ENCODE results near the gene PRTN3. TPM values are rescaled to one million over a fixed set of nuclear protein-coding genes. Genes with fewer than 3 reads are reported as not detected.
"Not testable (repeated sequence)": the region's sequence is repeated elsewhere in the genome, so short reads cannot be mapped to it uniquely, and the experiment has no call there.

PRTN3 gene
- polyA plus RNA-seq, 1 donor (not counting 4 experiments of a cell fraction or from before 2014, with no cell fraction given), result not detected

GRCh38 chr19:816500-816857 lies 24.3 kb upstream of the PRTN3 start:
- dilution Hi-C loops (cut with MboI; ENCODE audit: extremely low pct_ligation_motif_present, low sequenced_read_pairs), result no loop called here
- Histone ChIP-seq H3K9ac (ENCODE audit: control insufficient read depth, extremely low read depth, insufficient read depth, low read length) (no peak overlapping the region), H3K4me1 (ENCODE audit: control insufficient read depth, extremely low read depth, insufficient read depth, low read length) (no peaks in the 10 kb centered on the region), H3K4me2 (ENCODE audit: control insufficient read depth, extremely low read depth, insufficient read depth, low read depth, low read length) (no peak overlapping the region), H3K79me2 (ENCODE audit: control insufficient read depth, insufficient read depth, low read length) (no peaks in the 10 kb centered on the region), H3K36me3 (ENCODE audit: control insufficient read depth in 2 of 2, extremely low read depth in 1 of 2, insufficient read depth in 2 of 2, low read length in 2 of 2) (peaks cover under 1 to 2% of the 10 kb centered on the region in 2 experiments), H3K27ac (ENCODE audit: control insufficient read depth, insufficient read depth, low read length) (no peak overlapping the region), H3K27me3 (ENCODE audit: control insufficient read depth, extremely low read depth, insufficient read depth, low read length) (no peaks in the 10 kb centered on the region), H3K4me3 (ENCODE audit: control insufficient read depth in 2 of 3, extremely low read depth in 1 of 3, insufficient read depth in 2 of 3, low read depth in 1 of 3, low read length in 3 of 3) (no peak overlapping the region), H4K20me1 (ENCODE audit: control insufficient read depth, extremely low read depth, insufficient read depth, low read length) (peaks cover 2% of the 10 kb centered on the region), H3K9me3 (ENCODE audit: control insufficient read depth, low read depth, low read length) (no peaks in the 10 kb centered on the region), H2AFZ (ENCODE audit: control insufficient read depth, low read length) (no peak overlapping the region), H3K9me1 (ENCODE audit: control insufficient read depth, extremely low read depth, insufficient read depth, low read length) (no peaks in the 10 kb centered on the region)
- TF ChIP-seq EZH2 (IDR thresholded peaks at IDR 0.05; ENCODE audit: low read length), result no peak
- TF ChIP-seq, protein P1, sequence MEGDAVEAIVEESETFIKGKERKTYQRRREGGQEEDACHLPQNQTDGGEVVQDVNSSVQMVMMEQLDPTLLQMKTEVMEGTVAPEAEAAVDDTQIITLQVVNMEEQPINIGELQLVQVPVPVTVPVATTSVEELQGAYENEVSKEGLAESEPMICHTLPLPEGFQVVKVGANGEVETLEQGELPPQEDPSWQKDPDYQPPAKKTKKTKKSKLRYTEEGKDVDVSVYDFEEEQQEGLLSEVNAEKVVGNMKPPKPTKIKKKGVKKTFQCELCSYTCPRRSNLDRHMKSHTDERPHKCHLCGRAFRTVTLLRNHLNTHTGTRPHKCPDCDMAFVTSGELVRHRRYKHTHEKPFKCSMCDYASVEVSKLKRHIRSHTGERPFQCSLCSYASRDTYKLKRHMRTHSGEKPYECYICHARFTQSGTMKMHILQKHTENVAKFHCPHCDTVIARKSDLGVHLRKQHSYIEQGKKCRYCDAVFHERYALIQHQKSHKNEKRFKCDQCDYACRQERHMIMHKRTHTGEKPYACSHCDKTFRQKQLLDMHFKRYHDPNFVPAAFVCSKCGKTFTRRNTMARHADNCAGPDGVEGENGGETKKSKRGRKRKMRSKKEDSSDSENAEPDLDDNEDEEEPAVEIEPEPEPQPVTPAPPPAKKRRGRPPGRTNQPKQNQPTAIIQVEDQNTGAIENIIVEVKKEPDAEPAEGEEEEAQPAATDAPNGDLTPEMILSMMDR (optimal IDR thresholded peaks at IDR 0.05 in 1 of 3, IDR thresholded peaks at IDR 0.05 in 1 of 3, conservative IDR thresholded peaks at IDR 0.05 in 1 of 3; ENCODE audit: extremely low read depth in 1 of 3, insufficient read depth in 2 of 3, low read length in 3 of 3), result no peak
- no peak for FAIRE-seq
- DNase-seq (ENCODE audit: low read depth, low spot score), result no peak

GRCh38 chr19:820212-820611 lies 20.6 kb upstream of the PRTN3 start:
- H3K36me3 ChIP-seq (ENCODE audit: control insufficient read depth in 2 of 2, extremely low read depth in 1 of 2, insufficient read depth in 2 of 2, low read length in 2 of 2); H3K4me2 ChIP-seq (ENCODE audit: control insufficient read depth, extremely low read depth, insufficient read depth, low read depth, low read length); H3K9me3 ChIP-seq (ENCODE audit: control insufficient read depth, low read depth, low read length); H3K27me3 ChIP-seq (ENCODE audit: control insufficient read depth, extremely low read depth, insufficient read depth, low read length); dilution Hi-C loops (cut with MboI; ENCODE audit: extremely low pct_ligation_motif_present, low sequenced_read_pairs); H3K9ac ChIP-seq (ENCODE audit: control insufficient read depth, extremely low read depth, insufficient read depth, low read length); DNase-seq (ENCODE audit: low read depth, low spot score); H3K79me2 ChIP-seq (ENCODE audit: control insufficient read depth, insufficient read depth, low read length); H3K4me3 ChIP-seq (ENCODE audit: control insufficient read depth in 2 of 3, extremely low read depth in 1 of 3, insufficient read depth in 2 of 3, low read depth in 1 of 3, low read length in 3 of 3); H3K9me1 ChIP-seq (ENCODE audit: control insufficient read depth, extremely low read depth, insufficient read depth, low read length); H3K27ac ChIP-seq (ENCODE audit: control insufficient read depth, insufficient read depth, low read length); H3K4me1 ChIP-seq (ENCODE audit: control insufficient read depth, extremely low read depth, insufficient read depth, low read length); H2AFZ ChIP-seq (ENCODE audit: control insufficient read depth, low read length); FAIRE-seq; H4K20me1 ChIP-seq (ENCODE audit: control insufficient read depth, extremely low read depth, insufficient read depth, low read length): not testable (repeated sequence)

- Histone ChIP-seq H3K27ac (ENCODE audit: control insufficient read depth, insufficient read depth, low read length) (no peak overlapping the region), H3K4me3 (ENCODE audit: control insufficient read depth in 2 of 3, extremely low read depth in 1 of 3, insufficient read depth in 2 of 3, low read depth in 1 of 3, low read length in 3 of 3) (no peak overlapping the region), H2AFZ (ENCODE audit: control insufficient read depth, low read length) (no peak overlapping the region), H3K79me2 (ENCODE audit: control insufficient read depth, insufficient read depth, low read length) (no peaks in the 10 kb centered on the region), H4K20me1 (ENCODE audit: control insufficient read depth, extremely low read depth, insufficient read depth, low read length) (no peaks in the 10 kb centered on the region), H3K9ac (ENCODE audit: control insufficient read depth, extremely low read depth, insufficient read depth, low read length) (no peak overlapping the region), H3K27me3 (ENCODE audit: control insufficient read depth, extremely low read depth, insufficient read depth, low read length) (peaks cover 4% of the 10 kb centered on the region), H3K36me3 (ENCODE audit: control insufficient read depth in 2 of 2, extremely low read depth in 1 of 2, insufficient read depth in 2 of 2, low read length in 2 of 2) (no peaks in the 10 kb centered on the region), H3K4me1 (ENCODE audit: control insufficient read depth, extremely low read depth, insufficient read depth, low read length) (no peaks in the 10 kb centered on the region), H3K9me3 (ENCODE audit: control insufficient read depth, low read depth, low read length) (no peaks in the 10 kb centered on the region), H3K9me1 (ENCODE audit: control insufficient read depth, extremely low read depth, insufficient read depth, low read length) (no peaks in the 10 kb centered on the region), H3K4me2 (ENCODE audit: control insufficient read depth, extremely low read depth, insufficient read depth, low read depth, low read length) (no peak overlapping the region)
- no peak for DNase-seq (ENCODE audit: low read depth, low spot score)
- dilution Hi-C loops (cut with MboI; ENCODE audit: extremely low pct_ligation_motif_present, low sequenced_read_pairs), result no loop called here
- no peak for FAIRE-seq
- TF ChIP-seq, protein P1 (optimal IDR thresholded peaks at IDR 0.05 in 1 of 3, IDR thresholded peaks at IDR 0.05 in 1 of 3, conservative IDR thresholded peaks at IDR 0.05 in 1 of 3; ENCODE audit: extremely low read depth in 1 of 3, insufficient read depth in 2 of 3, low read length in 3 of 3), result no peak
- TF ChIP-seq EZH2 (IDR thresholded peaks at IDR 0.05; ENCODE audit: low read length), result peak; percentile 43
Measured at GRCh38 chr19:821231-821824, 19.5 kb upstream of the PRTN3 start.
